ENCODE measurements around the gene CPA5. TPM values are rescaled to one million over a fixed set of nuclear protein-coding genes. Genes with fewer than 3 reads are reported as not detected.
A peak's percentile ranks its signal among the peaks of the same experiment; 100 is the strongest.

The CPA5 gene
- total RNA-seq: 0.13 TPM in 1 of 2 replicates, not detected in the other

GRCh38 chr7:130344271-130344866 lies at the start of gene CPA5:
Gene CPA5 (plus strand): TSS chr7:130344816. CDS start chr7:130346486, 1,670 bp downstream.
- Histone ChIP-seq H3K36me3 (ENCODE audit: control insufficient read depth, insufficient read depth, low read length) (no peaks in the 10 kb centered on the region), H3K4me3 (ENCODE audit: low read depth, low read length) (no peak within 1 kb of the TSS), H3K27me3 (ENCODE audit: control insufficient read depth, insufficient read depth, low read length) (no peaks in the 10 kb centered on the region)
- FAIRE-seq: no peak
- no peak for TF ChIP-seq CTCF (IDR thresholded peaks at IDR 0.05; ENCODE audit: insufficient read depth, low read length, severe bottlenecking)
- DNase-seq (ENCODE audit: low read depth): no peak

- DNase-seq (ENCODE audit: low read depth): no peak
- FAIRE-seq: no peak
- no peak for TF ChIP-seq CTCF (IDR thresholded peaks at IDR 0.05; ENCODE audit: insufficient read depth, low read length, severe bottlenecking)
- Histone ChIP-seq H3K4me3 (ENCODE audit: low read depth, low read length) (no peak overlapping the region), H3K36me3 (ENCODE audit: control insufficient read depth, insufficient read depth, low read length) (peaks cover 4% of the 10 kb centered on the region), H3K27me3 (ENCODE audit: control insufficient read depth, insufficient read depth, low read length) (no peaks in the 10 kb centered on the region)
These were observed 48.2 kb upstream of the CPA5 start for GRCh38 chr7:130296221-130296951.

- no peaks in the 10 kb centered on the region for H3K27me3 ChIP-seq (ENCODE audit: control insufficient read depth, insufficient read depth, low read length)
- no peak for TF ChIP-seq CTCF (IDR thresholded peaks at IDR 0.05; ENCODE audit: insufficient read depth, low read length, severe bottlenecking)
- no peak overlapping the region for H3K4me3 ChIP-seq (ENCODE audit: low read depth, low read length)
- DNase-seq (ENCODE audit: low read depth) (no peak), FAIRE-seq (no peak)
- H3K36me3 ChIP-seq (ENCODE audit: control insufficient read depth, insufficient read depth, low read length): peaks cover 4% of the 10 kb centered on the region
These were observed 46.7 kb upstream of the CPA5 start for GRCh38 chr7:130297628-130298543.

GRCh38 chr7:130298544-130299326 lies 45.9 kb upstream of the CPA5 start:
- Histone ChIP-seq H3K36me3 (ENCODE audit: control insufficient read depth, insufficient read depth, low read length) (peaks cover 4% of the 10 kb centered on the region), H3K4me3 (ENCODE audit: low read depth, low read length) (no peak overlapping the region), H3K27me3 (ENCODE audit: control insufficient read depth, insufficient read depth, low read length) (no peaks in the 10 kb centered on the region)
- DNase-seq (ENCODE audit: low read depth) (peak; percentile 40), FAIRE-seq (no peak)
- TF ChIP-seq CTCF (IDR thresholded peaks at IDR 0.05; ENCODE audit: insufficient read depth, low read length, severe bottlenecking): no peak

- FAIRE-seq (no peak), DNase-seq (ENCODE audit: low read depth) (no peak)
- no peak for TF ChIP-seq CTCF (IDR thresholded peaks at IDR 0.05; ENCODE audit: insufficient read depth, low read length, severe bottlenecking)
- Histone ChIP-seq H3K27me3 (ENCODE audit: control insufficient read depth, insufficient read depth, low read length) (no peaks in the 10 kb centered on the region), H3K4me3 (ENCODE audit: low read depth, low read length) (no peak overlapping the region), H3K36me3 (ENCODE audit: control insufficient read depth, insufficient read depth, low read length) (peaks cover 4% of the 10 kb centered on the region)
These were observed 44.8 kb upstream of the CPA5 start for GRCh38 chr7:130299866-130300265.

Data from bronchial epithelial cell (primary cell).